ENCODE data around the gene ENHO. TPM values are rescaled to one million over a fixed set of nuclear protein-coding genes. Genes with fewer than 3 reads are reported as not detected.
A peak's percentile ranks its signal among the peaks of the same experiment; 100 is the strongest.
"Not testable (repeated sequence)": the region's sequence is repeated elsewhere in the genome, so short reads cannot be mapped to it uniquely, and the experiment has no call there.

Gene ENHO
- total RNA-seq, 1 donor: not detected

GRCh38 chr9:34536685-34537084 is 13.9 kb upstream of the ENHO start:
- no peak for DNase-seq (ENCODE audit: low read depth)
- H3K4me3 ChIP-seq (ENCODE audit: low read depth, low read length): no peak overlapping the region
- no peak for TF ChIP-seq CTCF (IDR thresholded peaks at IDR 0.05; ENCODE audit: insufficient read depth, low read length)

- DNase-seq (ENCODE audit: low read depth): not testable (repeated sequence)
Measured at GRCh38 chr9:34532041-34532440, 9.3 kb upstream of the ENHO start.

GRCh38 chr9:34526026-34526425 is 3.2 kb upstream of the ENHO start:
- DNase-seq (ENCODE audit: low read depth): no peak
- no peak for TF ChIP-seq CTCF (IDR thresholded peaks at IDR 0.05; ENCODE audit: insufficient read depth, low read length)
- no peak overlapping the region for H3K4me3 ChIP-seq (ENCODE audit: low read depth, low read length)

More at GRCh38 chr9:34532041-34532440, 9.3 kb upstream of the ENHO start:
- not testable (repeated sequence) for H3K4me3 ChIP-seq (ENCODE audit: low read depth, low read length)

DNA sequence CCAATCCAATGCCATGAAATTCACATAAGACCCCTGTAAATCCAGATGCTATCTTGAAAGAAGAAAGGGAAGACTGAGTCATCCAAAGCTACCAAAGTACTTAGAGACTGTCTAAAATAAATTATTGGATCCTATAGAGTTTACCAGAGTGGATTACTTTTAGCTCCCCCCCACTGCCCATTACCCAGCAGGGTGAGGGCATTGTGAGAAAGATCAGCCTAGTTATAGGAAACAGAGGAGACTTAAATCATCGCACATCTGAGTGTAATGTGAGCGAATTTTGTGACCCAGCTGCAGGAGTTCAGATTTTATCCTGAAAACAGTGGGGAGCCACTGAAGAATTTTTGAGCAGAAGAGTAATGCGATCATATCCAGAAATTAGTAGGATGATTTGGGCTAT is 1.6 kb upstream of the ENHO start:
- TF ChIP-seq CTCF (IDR thresholded peaks at IDR 0.05; ENCODE audit: insufficient read depth, low read length): no peak
- no peak for DNase-seq (ENCODE audit: low read depth)
- no peak overlapping the region for H3K4me3 ChIP-seq (ENCODE audit: low read depth, low read length)

DNA sequence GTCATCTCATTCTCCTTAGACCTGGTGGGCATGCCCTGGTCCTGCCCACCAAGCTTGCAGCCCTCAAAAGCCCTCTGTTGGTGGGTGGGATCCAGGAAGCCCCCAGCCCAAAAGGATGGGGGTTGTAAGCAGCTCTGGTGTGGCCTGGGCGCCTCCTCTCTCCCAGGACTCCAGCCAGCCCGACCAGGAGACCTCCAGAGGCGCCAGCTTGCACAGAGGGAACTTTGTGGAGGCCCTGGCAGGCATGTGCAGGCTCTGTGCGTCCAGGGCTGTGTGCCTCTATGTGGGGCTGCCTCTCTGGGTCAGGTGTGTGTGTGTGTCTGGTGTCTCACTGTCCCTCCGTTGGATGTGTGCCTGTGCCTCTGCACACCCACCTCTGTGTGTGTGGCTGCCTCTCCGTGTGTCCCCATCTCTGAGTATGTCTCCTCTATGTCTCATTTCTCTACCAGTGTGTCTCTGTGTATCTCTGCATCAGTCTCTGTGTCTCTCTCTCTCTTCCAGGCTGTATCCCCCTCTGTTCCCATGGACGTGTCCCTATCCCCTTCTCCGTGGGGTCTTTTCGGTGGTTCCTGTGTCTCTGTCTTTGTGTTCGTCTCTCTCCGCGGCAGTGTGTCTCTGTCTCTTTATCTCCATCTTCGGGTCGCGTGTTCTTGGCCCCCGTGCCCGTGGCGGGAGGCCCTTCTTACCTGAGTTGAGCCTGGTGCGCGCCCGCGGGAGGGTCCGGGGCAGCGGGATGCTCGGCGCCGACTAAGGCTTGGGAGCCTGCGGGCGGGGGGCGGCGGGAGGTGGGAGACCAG is 501 bp downstream of the ENHO start:
- no peak for DNase-seq (ENCODE audit: low read depth)
- no peak for TF ChIP-seq CTCF (IDR thresholded peaks at IDR 0.05; ENCODE audit: insufficient read depth, low read length)
- H3K4me3 ChIP-seq (ENCODE audit: low read depth, low read length): peak overlapping the region; percentile 45

DNA sequence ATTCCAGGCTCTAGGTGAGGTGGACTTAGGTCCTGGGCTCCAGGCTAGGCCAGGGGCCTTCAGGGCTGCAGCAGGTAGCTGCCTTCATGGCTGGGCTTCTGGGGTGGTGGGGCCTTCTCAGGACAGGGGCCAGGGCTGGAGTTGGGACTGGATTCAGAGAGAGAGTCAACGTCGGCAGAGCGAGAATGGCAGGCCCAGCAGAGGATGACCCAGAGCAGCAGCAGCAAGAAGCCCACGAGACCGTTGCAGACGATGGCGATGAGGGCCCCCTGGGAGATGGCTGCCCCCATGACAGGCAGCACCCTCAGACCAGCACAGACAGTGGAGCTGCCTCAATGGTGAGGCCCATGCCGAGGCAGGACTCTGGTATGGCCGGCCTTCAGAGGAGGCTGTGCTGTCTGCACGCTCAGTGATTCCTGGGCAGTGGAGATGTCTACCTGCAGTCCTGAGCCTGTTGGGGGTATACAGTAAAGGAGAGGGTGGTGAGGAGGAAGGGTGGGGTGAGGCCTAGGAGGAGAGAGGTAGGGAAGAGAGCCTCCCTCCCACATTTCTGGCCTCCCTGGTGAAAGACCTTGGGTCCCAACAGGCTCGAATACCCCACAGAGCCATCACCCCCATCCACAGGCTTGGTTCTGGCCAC is 1.3 kb downstream of the ENHO start:
- DNase-seq (ENCODE audit: low read depth): no peak
- H3K4me3 ChIP-seq (ENCODE audit: low read depth, low read length): no peak overlapping the region
- TF ChIP-seq CTCF (IDR thresholded peaks at IDR 0.05; ENCODE audit: insufficient read depth, low read length): no peak

- no peak for TF ChIP-seq CTCF (IDR thresholded peaks at IDR 0.05; ENCODE audit: insufficient read depth, low read length)
- no peak for DNase-seq (ENCODE audit: low read depth)
- no peak overlapping the region for H3K4me3 ChIP-seq (ENCODE audit: low read depth, low read length)
Measured at GRCh38 chr9:34520505-34521385, 2.0 kb downstream of the ENHO start.
